ENCODE results near the gene SLX9. TPM values are rescaled to one million over a fixed set of nuclear protein-coding genes. Genes with fewer than 3 reads are reported as not detected.
A peak's percentile ranks its signal among the peaks of the same experiment; 100 is the strongest.

Gene SLX9
- total and polyA plus RNA-seq, 2 donors (not counting 3 experiments of a cell fraction or from before 2014, with no cell fraction given): 27.0 to 50.6 TPM

DNA sequence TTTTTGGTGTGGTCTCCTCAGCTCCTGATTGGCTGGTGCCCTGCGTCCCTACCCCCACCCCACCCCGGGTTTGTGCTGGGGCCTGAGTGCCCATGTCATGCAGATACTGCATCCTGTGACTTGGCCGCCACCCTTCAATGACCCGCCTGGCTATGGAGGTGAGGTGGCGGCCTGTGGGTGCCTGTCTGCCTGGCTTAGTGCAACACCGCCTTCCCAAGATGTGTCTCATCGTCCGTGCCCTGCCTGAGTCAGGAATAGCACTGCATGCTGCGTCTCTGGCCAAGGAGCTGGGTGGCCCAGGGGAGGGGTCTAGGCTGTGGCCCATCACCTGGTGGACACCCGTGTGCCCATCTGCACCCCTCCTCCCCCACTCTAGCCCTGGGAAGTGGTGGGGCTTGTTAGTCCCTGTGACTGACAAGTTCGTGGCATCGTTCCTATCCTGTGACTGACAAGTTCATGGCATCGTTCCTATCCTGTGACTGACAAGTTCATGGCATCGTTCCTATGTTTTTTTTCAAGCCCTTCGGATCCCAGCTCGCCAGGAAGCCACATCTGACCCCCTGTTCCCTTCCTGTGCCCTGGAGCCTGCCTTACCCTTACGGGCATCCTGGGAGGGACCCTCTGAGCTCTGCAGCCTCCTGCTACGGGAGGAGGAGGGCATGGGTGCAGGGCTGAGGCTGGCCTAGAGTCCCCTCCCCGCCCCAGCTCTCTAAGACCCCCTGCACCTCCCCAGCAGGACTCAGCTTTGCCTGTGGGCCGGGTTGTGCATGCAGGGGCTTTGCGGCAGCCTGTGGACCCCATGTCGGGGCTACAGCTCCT is 7.5 kb downstream of the SLX9 start:
- H3K4me2 ChIP-seq (ENCODE audit: insufficient read depth, low read length): no peak overlapping the region
- FAIRE-seq (peak; percentile 37), DNase-seq (ENCODE audit: low read depth, low spot score) (no peak)
- ChIA-PET POLR2A (no interaction called here), CTCF (interaction anchor here (1.4 to 11.8 kb wide), 4 partner anchors 8 to 191 kb away, joined by 3 to 330 read pairs (median 112); partner anchors contain the start of gene SLX9)
- intact Hi-C loops (cut with micrococcal nuclease): loop anchor here (5.0 kb wide), 2 partner anchors 340 to 875 kb away; partner anchors contain the start of gene POFUT2
- no peak for TF ChIP-seq POLR2A (IDR thresholded peaks at IDR 0.05; ENCODE audit: low read depth, low read length)
- no peak for TF ChIP-seq JUN (IDR thresholded peaks at IDR 0.05; ENCODE audit: borderline replicate concordance, insufficient read depth, insufficient read length, low read depth)
- TF ChIP-seq POLR2AphosphoS5 (IDR thresholded peaks at IDR 0.05; ENCODE audit: insufficient read depth, low read depth, low read length): no peak
- TF ChIP-seq EZH2 (IDR thresholded peaks at IDR 0.05; ENCODE audit: borderline replicate concordance, low read depth, low read length, severe bottlenecking): no peak
- no peak for TF ChIP-seq FOS (IDR thresholded peaks at IDR 0.05; ENCODE audit: borderline replicate concordance, insufficient read depth, low read length)
- TF ChIP-seq, protein P1, sequence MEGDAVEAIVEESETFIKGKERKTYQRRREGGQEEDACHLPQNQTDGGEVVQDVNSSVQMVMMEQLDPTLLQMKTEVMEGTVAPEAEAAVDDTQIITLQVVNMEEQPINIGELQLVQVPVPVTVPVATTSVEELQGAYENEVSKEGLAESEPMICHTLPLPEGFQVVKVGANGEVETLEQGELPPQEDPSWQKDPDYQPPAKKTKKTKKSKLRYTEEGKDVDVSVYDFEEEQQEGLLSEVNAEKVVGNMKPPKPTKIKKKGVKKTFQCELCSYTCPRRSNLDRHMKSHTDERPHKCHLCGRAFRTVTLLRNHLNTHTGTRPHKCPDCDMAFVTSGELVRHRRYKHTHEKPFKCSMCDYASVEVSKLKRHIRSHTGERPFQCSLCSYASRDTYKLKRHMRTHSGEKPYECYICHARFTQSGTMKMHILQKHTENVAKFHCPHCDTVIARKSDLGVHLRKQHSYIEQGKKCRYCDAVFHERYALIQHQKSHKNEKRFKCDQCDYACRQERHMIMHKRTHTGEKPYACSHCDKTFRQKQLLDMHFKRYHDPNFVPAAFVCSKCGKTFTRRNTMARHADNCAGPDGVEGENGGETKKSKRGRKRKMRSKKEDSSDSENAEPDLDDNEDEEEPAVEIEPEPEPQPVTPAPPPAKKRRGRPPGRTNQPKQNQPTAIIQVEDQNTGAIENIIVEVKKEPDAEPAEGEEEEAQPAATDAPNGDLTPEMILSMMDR (IDR thresholded peaks at IDR 0.05; ENCODE audit: extremely low read depth in 1 of 2, insufficient read depth in 1 of 2, low read depth in 1 of 2, low read length in 2 of 2): no peak
- TF ChIP-seq MYC (IDR thresholded peaks at IDR 0.05; ENCODE audit: low read depth, low read length): no peak
- H3K4me1 ChIP-seq (ENCODE audit: control insufficient read depth, extremely low read depth, insufficient read depth, low read length): peaks cover 3% of the 10 kb centered on the region
- no peaks in the 10 kb centered on the region for H3K9me1 ChIP-seq (replicated peaks; ENCODE audit: control insufficient read depth, extremely low read depth, insufficient read depth, low read length)
- H3K79me2 ChIP-seq (ENCODE audit: control insufficient read depth, insufficient read depth, low read length): peaks cover 62% of the 10 kb centered on the region
- dilution Hi-C loops (cut with MboI; ENCODE audit: extremely low pct_ligation_motif_present, low sequenced_read_pairs): loop anchor here (25.0 kb wide), 1 partner anchor 190 kb away; no protein-coding TSS in a partner anchor
- H2AFZ ChIP-seq (ENCODE audit: low read depth, low read length): no peak overlapping the region
- H3K27ac ChIP-seq (ENCODE audit: insufficient read depth, low read depth, low read length): no peak overlapping the region
- no peaks in the 10 kb centered on the region for H3K9me3 ChIP-seq (replicated peaks; ENCODE audit: control insufficient read depth, insufficient read depth, low read length)
- no peaks in the 10 kb centered on the region for H4K20me1 ChIP-seq (replicated peaks; ENCODE audit: control insufficient read depth, extremely low read depth, insufficient read depth, low read length)
- H3K4me3 ChIP-seq (replicated peaks in 1 of 3; ENCODE audit: insufficient read depth in 1 of 3, low read depth in 1 of 3, low read length in 3 of 3): no peak overlapping the region
- BruUV-seq (replicated peaks): no TSS peak
- peaks cover 11 to 21% of the 10 kb centered on the region in 2 experiments for H3K36me3 ChIP-seq (ENCODE audit: control insufficient read depth in 2 of 2, extremely low read depth in 1 of 2, insufficient read depth in 2 of 2, low read length in 2 of 2)
- no peaks in the 10 kb centered on the region for H3K27me3 ChIP-seq (ENCODE audit: control insufficient read depth in 2 of 2, insufficient read depth in 2 of 2, low read length in 2 of 2)
- H3K9ac ChIP-seq (replicated peaks; ENCODE audit: extremely low read depth, insufficient read depth, low read length): no peak overlapping the region

All from endothelial cell of umbilical vein (primary cell).